Uterus (tissue), 2 donors: ENCODE data around the gene OCIAD1.

Experiments used
- CTCF ChIP-seq, 4 experiments: fragments of 200-600 bp in 2 of 4; fragments of 450-650 bp in 2 of 4; sonication (generic) in 2 of 4; IDR thresholded peaks; one replicate each; pipeline ENCODE4 v1.5.1; 2016 to 2019; ENCODE audit warnings: antibody characterized with exemption in 4 of 4, mild to moderate bottlenecking in 2 of 4, moderate library complexity in 1 of 4
- POLR2A ChIP-seq, 2 donors: fragments of 450-650 bp; IDR thresholded peaks; one replicate each; pipeline ENCODE4 v1.6.1; 2016; ENCODE audit warnings: antibody characterized with exemption in 2 of 2, mild to moderate bottlenecking in 1 of 2, moderate library complexity in 1 of 2

DNA sequence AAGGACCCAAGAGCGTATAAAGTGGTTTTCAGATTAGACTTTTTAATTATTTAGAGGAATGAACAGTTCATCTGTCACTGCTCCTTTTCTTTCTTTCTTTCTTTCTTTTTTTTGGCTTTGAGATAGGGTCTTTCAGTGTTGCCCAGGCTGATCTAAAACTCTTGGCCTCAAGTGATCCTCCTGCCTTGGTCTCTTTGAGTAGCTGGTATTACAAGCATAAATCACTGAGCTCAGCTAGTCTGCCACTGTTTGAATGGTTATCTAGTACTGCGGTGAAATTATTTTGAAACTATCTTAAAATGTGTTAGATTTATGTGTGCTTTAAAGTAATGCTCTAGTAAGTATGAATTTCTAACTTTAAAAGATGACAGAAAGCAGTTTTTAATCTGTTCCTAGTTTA is 44.3 kb upstream of the OCIAD1 start:
- no peak for TF ChIP-seq CTCF (IDR thresholded peaks at IDR 0.05)
- no peak for TF ChIP-seq POLR2A (IDR thresholded peaks at IDR 0.05)
